Keratinocyte (primary cell): Measurements from ENCODE around the gene ALG2.

Experiments used
- CTCF ChIP-seq, 3 experiments: IDR thresholded peaks in 1 of 3; conservative IDR thresholded peaks in 1 of 3; optimal IDR thresholded peaks in 1 of 3; 2 replicates in 2 of 3; 3 replicates in 1 of 3; pipeline versions ENCODE3 to v1.5.1; 2011; ENCODE audit warnings: low read length in 3 of 3, mild to moderate bottlenecking in 3 of 3, moderate library complexity in 2 of 3, control low read depth in 1 of 3, inconsistent platforms in 1 of 3; ENCODE audit not compliant: insufficient read depth in 2 of 3; ENCODE audit errors: extremely low read depth in 1 of 3
- EZH2 ChIP-seq: IDR thresholded peaks from one replicate; pipeline ENCODE4 v1.6.1; 2012; ENCODE audit warnings: inconsistent platforms, mild to moderate bottlenecking, low read length, moderate library complexity

GRCh38 chr9:99265691-99266090 is 43.9 kb upstream of the ALG2 start:
- TF ChIP-seq CTCF (optimal IDR thresholded peaks at IDR 0.05 in 1 of 3, IDR thresholded peaks at IDR 0.05 in 1 of 3, conservative IDR thresholded peaks at IDR 0.05 in 1 of 3; ENCODE audit: extremely low read depth in 1 of 3, insufficient read depth in 2 of 3, low read length in 3 of 3) (no peak), EZH2 (no peak)
